GM19193 (cell line): ENCODE results near the gene DMRT2.

Source experiments
- POLR2A ChIP-seq: IDR thresholded peaks from 4 replicates; pipeline ENCODE4 v1.6.1; 2011; ENCODE audit not compliant: insufficient read depth, insufficient read length; ENCODE audit errors: extremely low read depth

The DMRT2 gene

DNA sequence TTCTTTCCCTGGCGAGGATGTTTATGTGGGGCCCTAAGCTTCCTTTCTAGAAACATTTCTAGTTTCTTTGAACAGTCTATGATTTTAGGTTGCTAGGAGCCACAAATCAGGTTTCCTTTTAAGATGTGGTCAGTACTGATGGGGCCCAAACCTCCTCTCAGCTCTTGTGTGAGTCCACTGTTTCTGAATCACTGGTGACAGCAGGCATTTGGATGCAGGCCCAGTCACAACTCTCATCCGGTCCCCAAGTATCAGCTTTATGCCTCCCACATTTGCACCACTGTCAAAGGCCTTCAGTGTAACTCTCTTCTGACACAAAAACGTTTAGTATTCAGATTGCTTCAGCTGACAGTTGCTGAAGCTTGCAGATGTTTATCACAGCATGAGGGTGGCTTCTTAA is 7.8 kb downstream of the DMRT2 start:
- TF ChIP-seq POLR2A: no peak

DNA sequence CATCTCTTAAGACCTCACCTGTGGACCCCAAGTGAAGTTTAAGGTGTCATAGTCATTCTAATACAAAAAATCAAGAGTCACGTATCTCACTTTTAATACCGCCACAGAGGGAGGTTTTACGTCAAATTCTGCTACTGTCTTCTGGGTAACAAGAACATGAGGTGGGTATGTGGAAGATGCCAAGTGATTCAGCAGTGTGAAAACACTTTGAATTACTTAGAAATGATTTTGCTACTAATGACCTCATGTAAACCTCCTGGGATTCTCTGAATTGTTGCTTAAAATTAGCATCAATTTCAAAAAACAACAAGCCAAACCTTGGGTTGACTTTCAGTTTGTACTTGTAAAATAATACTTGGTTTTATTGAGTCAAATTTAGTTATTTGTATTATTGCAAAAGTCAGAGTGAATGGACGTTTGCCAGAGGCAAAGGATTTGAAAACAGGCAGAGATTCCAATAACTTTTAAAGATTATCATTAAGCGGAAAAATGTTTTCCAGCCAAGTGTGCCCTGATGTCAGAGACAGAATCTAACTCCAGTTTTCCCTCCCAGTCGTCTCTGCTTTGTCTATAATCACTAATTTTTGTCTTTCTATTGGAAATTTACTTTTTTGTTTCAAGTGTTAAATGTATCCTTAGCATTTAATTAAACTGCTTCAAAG is 8.8 kb downstream of the DMRT2 start:
- TF ChIP-seq POLR2A: no peak

DNA sequence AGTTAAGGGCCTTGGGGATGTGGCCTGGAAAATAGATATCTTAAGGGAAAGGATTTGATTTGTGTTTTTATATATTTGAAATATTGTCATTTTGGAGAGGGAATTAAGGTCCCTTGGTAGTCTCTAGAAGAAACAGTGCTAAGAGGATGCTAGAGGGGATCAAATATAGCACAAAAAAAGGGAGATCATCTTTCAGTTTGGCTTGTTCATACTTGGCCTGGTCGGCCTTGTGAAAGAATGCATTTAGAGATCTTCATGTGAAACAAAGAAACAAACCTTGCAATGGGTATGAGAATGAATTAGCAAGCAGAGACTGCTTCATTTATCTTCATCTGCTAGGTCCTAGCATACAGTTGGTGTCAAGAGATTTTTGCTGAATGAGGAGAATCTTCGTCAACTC is 15.0 kb downstream of the DMRT2 start:
- no peak for TF ChIP-seq POLR2A

DNA sequence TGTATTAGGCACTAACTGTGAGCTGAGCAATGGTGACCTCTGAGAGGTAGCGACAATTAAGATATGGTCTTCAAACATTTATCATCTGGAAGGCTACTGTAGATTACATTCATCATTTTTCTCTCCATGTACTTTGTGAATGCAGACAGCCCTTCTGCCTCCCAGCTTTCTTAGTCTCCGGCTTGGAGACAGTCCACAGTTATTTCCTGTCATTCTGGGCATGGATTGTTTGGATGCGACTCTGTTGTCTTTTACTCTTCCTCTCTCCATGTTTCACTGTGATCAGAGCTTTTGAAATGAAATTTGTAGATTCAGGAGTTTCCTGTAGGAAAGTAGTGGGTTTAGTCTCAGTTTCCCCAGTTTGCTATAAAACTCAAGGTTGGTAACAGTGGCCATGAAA is 20.5 kb downstream of the DMRT2 start:
- no peak for TF ChIP-seq POLR2A

DNA sequence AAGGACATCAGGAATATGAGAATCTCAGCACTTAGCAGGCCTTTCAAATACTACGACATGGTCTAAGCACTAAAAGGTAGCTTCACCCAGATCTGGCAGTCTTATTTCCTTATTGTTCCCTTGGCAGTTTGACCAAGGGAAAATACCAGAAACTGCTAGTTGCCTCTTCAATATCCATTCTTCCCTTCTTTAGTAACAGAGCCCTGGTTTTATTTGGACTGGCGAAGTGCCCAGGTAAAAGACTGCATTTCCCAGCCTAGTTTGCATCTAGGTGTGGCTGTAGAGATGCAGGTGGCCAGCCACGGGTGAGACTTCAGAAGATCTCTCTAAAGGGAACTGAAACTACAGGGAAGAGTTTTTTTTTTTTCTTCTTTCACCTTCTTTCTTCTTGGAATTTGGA is 21.6 kb downstream of the DMRT2 start:
- TF ChIP-seq POLR2A: no peak

DNA sequence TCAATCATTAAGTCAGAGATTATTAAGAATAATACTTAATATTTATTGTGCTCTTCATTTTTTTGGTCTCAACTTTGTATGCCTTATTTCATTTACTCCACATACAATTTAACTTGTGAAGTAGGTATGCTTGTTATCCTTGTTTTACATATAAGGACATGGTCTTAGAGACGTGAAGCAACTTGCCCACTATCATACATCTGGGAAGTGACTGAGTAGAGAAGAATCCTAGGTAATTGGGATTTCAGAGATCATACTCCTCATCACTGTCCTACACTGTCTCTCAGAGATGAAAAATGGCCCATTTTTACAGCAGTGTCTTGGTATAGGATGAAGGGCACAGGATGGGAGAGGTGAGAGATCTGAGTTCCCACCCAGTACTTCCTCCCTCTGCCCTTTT is 23.3 kb downstream of the DMRT2 start:
- TF ChIP-seq POLR2A: no peak

DNA sequence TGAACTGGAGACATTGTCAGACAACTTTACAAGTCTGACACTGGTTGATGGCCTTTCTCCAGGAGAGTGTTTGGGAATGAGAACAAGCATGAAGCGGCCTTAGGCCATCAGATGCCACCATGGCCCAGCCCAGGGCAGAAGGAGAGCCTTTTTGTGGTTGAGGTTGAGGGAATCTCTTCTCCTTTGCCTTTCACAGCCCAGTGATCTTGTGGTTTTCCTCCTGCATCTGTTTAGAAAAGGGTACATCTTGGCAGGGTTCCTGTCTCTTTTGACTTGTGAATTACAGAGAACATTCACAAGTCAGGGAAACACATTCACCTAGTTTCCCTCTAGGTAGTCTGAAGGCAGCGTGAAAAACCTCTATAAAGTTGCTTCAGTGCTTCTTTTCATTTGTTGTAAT is 27.5 kb downstream of the DMRT2 start:
- TF ChIP-seq POLR2A: no peak

DNA sequence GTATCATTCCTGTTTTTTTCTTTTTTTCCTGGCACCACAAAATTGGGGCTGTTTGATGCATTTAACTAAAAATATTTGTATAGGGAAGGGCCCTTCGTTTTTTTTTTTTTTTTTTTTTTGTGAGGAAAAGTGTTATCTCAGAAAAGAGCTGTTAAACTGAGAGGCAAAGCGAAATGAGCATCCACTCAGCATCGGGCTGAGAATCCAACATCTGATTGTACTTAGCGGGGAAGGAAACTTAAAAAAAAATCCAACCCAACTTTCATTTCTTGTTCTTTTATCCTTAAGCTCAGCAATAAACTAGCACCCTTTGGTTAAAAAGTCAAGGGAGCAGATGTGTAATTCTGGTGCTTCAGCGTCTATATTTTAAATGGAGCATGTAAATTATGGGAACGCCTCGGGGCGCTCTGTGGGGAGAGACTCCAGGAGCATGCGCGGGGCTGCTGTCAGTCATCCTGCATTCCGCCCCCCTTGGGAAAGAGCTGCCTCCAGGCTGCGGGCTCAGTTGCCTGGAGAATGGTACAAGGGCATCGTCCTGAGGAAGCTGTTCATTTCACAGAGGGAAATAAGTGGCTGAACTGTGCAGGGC is 33.3 kb downstream of the DMRT2 start:
- TF ChIP-seq POLR2A: no peak

DNA sequence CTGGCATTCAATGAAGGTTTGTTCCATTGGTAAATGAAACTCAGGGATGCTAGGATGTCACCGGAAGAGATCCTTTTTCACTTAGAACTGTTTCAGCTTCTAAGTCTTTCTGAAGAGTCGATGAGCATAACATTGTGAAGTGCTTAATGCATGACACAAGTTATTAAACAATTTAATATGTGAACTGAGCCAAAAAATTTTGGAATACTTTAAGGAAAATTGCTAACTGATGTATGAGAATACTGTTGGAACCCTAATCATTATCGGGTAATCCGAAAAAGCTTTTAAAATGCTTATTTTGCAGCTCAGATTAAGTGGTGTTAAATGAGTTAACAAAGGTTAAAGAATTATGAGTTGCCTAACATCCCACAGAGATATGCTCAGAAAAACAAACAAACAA is 34.9 kb downstream of the DMRT2 start:
- TF ChIP-seq POLR2A: no peak

DNA sequence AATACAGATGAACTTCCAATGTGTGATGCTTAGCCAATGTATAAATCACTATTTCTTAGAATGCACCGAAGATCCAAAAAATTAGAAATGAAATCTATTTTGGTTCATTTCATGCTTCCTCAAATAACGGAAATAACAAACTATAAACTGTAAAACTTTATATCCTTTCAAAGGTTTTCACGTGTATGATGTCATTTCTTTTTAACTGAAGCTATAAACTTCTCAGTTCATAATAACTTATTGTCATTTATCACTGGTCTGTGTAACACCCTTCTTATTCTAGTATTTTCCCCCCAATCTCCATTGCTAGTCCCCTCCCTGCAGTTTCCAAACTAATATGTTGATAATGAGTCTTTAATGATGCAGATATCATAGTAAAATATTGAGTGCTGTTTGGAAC is 36.4 kb downstream of the DMRT2 start:
- no peak for TF ChIP-seq POLR2A

DNA sequence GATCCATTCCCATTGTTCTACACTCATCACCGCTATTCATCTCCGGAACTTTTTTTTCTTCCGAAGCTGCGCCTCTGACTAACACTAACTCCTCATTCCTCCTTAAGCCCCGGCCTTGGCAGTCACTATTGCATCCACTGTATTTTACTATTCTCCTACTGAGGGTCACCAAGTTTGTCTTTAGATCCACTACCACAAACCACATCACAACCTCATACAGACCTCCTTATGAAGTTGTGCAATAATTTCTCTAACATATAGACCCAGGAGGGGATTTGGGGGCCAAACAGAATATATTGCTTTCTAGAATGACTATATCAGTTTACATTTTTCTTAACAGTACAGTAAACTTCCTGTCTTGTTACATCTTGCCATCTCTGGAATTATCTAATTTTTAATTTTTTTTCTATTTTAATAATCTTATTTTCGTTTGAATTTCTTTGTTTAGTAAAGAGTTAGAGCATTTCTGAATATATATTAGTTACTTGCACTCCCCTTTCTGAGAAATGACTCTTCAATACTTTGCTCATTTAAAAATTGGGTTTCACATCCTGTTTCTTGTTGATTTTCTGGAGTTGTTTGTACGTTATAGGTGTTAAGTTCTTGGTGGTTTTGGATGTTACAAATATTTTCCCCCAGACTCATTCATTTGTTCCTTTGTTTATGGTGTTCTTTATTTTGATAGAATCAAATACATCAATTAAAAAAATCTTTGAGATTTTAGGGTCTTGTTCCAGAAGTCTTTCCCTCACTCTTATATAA is 37.1 kb downstream of the DMRT2 start:
- no peak for TF ChIP-seq POLR2A

DNA sequence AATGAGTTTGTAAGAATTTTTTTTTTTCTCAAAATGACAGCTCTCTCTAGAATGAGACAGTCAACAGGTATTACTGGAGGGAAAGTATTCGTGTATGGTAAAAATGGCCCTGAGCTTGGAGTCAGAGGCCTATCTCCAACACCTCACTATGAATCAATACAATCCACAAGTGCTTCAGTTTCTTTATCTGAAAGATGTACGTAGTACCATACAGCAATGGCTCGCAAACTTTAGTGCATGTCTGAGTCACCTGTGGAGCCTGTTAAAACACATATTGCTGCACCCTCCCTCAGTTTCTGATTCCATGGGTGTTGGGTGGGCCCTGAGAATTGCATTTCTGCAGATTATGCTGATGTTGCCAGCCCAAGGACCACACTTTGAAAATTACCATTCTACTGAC is 44.6 kb downstream of the DMRT2 start:
- TF ChIP-seq POLR2A: no peak

DNA sequence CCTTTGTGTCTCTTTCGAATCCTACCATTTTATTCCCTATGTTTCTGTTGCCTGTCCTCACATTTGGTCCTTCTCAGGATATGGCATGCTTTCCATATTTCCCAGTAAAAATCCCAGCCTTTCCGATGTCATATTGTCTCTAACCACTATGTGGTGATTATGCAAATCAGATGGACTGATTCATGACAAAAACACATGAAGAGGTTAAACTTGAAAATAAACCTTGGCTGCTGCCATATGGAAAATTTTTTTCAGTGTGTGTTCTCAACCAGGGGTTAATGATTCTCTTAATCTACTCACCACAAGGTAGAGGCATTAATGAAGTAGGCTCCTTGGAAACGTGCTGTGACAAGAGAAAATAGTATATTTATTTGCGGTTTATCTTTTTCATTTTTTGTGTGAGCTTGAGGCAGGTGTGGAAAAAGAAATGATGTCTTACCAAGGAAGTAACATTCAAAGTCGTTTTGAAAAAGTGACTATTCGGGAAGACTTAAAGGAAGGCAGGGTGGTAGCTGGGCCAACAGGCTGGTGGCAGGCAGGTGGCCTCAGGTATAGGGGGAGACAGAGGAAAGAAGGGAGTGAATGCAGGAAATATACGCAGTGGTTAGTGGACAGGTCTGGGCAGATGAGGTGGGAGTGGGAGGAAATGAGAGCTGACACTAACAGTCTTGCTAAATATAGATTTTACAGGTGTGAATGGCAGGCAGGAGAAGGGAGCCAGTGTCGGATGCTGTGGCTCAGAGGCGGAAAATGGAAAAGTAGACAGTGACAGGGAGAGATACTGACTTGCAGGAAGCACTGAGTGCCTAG is 46.2 kb downstream of the DMRT2 start:
- no peak for TF ChIP-seq POLR2A

DNA sequence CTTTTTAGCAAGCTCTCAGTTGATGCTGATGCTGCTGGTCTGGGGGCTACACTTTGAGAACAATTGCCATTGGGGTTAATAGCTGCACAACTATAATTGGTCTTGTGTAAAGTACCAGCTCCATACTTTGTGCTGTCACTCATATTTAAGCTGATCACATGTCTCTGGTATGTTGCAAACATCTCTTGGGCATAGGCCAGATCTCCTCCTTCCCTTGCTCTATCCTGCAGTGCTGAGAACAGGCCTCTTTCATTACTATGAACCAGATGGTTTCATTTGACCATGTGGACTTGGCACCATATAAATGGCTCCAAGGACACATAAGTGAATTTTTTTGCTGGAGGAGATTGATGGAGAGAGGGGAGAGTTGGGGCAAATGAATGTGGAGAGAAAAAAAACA is 48.4 kb downstream of the DMRT2 start:
- no peak for TF ChIP-seq POLR2A

DNA sequence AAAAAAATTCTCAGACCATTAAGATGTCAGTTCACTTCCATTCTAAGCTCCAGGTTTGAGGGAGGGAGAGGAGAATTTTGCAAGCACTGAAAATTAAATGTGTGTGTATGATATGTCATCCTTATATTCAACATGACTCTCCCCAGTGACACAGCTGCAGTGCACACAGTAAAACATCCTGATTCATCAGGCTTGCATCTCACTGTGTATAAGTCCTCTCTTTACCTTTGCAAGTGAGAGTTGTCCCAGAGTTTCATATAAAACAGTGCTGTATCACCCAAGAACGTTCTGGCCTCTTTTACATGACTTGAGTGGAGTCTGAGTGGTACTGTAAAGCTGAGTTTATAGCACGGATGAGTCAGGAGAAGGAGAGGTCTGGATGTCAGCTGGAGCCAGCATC is 50.0 kb downstream of the DMRT2 start:
- no peak for TF ChIP-seq POLR2A

DNA sequence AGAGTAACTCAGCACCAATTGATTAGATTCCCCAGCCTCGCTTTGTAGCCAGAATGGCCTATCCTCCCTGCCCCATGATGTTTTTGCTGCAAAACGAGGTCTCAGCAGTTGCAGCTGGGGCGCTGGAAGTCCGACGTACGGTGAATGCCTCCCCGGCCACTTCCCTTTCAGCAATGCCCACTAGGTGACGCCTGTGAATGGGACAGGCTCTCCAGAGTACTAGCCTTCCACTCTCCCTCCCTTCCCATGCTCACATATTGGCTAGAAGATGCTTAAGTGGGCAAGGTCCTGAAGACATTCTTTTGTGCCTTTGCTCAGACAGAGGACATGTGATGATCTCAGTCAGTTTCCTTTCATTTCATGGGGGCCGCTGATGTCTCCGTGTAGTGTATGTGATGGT is 50.8 kb downstream of the DMRT2 start:
- no peak for TF ChIP-seq POLR2A

DNA sequence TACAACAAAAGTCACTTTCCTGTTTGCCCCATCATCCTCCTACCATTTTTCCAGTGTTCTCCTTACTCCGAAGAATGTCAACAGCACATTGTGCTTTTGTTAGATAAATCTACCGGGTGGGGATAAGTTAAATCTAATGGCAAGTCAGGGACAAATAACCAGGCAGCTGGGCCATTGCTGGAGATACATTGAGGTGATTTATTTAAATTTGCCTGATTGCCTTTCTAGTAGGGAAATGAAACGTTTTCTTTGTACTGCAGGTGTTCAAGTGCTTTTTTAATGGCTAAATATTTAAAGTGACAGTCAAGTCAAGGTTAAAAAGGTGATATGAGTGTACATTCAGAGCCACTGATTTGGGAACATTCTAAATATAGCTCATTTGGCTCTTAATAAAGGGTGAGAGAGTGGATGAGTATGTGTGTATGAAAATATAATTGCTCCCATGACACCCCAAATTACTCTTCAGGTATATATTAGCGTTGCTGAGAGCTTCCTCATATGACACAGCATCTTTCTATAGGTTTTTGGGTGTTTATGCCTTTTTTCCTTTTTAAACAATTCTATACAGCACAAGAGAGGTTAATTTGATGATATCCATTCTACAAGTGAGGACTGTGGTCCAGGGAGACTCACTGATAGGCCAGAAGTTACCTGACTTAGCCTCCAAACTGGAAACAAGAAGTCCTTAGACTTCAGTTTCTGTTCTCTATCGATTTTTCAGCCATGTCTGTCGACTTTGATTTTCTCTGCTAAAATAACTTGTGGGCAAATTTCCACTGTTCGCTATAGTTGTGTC is 51.9 kb downstream of the DMRT2 start:
- TF ChIP-seq POLR2A: no peak
